Stimulated activated naive B cell treated with anti-CD40 and anti-IgM and Interleukin-4, amounts not matched to agents 10 μg/mL and 1 μg/mL and 100 μg/mL, for 72 hours (primary cell): ENCODE measurements around the gene EFCC1.
"Not testable (repeated sequence)": the region's sequence is repeated elsewhere in the genome, so short reads cannot be mapped to it uniquely, and the experiment has no call there.

Source experiments
- ATAC-seq, 2 donors: fragments of 150-1000 bp; cut with Tn5 transposase; replicated peaks; 2 replicates each; pipeline ENCODE4 v1.10.0; 2021; ENCODE audit warnings: moderate library complexity in 1 of 2
- DNase-seq: peaks from one replicate; pipeline ENCODE4 v3.0.0; 2021
- H3K27ac Mint-ChIP-seq: one replicate; pipeline ENCODE4 v1.8.0; 2022; ENCODE audit warnings: mild to moderate bottlenecking, mixed read lengths
- H3K27me3 Mint-ChIP-seq, 2 donors: one replicate each; pipeline ENCODE4 v1.8.0; 2022; ENCODE audit warnings: mixed read lengths in 2 of 2
- H3K36me3 Mint-ChIP-seq, 2 donors: one replicate each; pipeline ENCODE4 v1.8.0; 2022; ENCODE audit warnings: mixed read lengths in 2 of 2, mild to moderate bottlenecking in 1 of 2
- H3K4me1 Mint-ChIP-seq, 2 donors: one replicate each; pipeline ENCODE4 v1.8.0; 2022; ENCODE audit warnings: mixed read lengths in 2 of 2, mild to moderate bottlenecking in 1 of 2
- H3K4me3 Mint-ChIP-seq, 2 donors: one replicate each; pipeline ENCODE4 v1.8.0; 2022; ENCODE audit warnings: mild to moderate bottlenecking in 2 of 2, mixed read lengths in 2 of 2, moderate library complexity in 1 of 2
- H3K9me3 Mint-ChIP-seq, 2 donors: one replicate each; pipeline ENCODE4 v1.8.0; 2022; ENCODE audit warnings: mixed read lengths in 2 of 2, mild to moderate bottlenecking in 1 of 2

EFCC1 gene

DNA sequence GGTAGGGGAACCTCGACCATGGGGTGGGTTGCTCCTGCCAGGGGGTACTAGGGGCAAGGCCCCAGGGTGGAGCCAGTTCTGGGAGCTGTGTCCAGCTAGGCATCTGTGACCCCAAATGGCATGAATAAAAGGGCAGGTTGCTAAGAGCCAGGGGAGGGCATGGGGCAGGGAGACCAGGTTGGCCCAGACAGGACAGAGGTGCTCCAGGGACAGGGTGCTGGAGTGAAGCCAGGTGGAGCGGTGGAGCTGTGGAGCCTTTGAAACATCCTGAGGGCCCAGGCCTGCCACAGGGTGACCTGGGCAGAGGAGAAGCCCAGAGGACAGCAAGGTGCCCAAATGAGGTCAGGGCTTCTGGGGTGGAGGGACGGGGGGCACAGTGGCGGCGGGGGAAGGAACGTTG lies 87.2 kb downstream of the EFCC1 start:
- H3K9me3 Mint-ChIP-seq, H3K4me3 Mint-ChIP-seq, H3K27ac Mint-ChIP-seq, DNase-seq, H3K4me1 Mint-ChIP-seq, H3K27me3 Mint-ChIP-seq, H3K36me3 Mint-ChIP-seq: not testable (repeated sequence)
- ATAC-seq: peak; percentile 13 to 21
